GM21381 (cell line): ENCODE results near the gene SYNDIG1.
"Not testable (repeated sequence)": the region's sequence is repeated elsewhere in the genome, so short reads cannot be mapped to it uniquely, and the experiment has no call there.

ENCODE experiments used
- ATAC-seq: cut with Tn5 transposase; IDR thresholded peaks from one replicate; pipeline ENCODE4 v1.9.1; 2021; ENCODE audit warnings: mild to moderate bottlenecking, moderate library complexity; ENCODE audit not compliant: unreplicated experiment

The SYNDIG1 gene

GRCh38 chr20:24605937-24606455 is 136.6 kb downstream of the SYNDIG1 start:
- no peak for ATAC-seq

- ATAC-seq: no peak
Observed at GRCh38 chr20:24607402-24607801, 138.0 kb downstream of the SYNDIG1 start.

GRCh38 chr20:24608926-24609667 is 139.7 kb downstream of the SYNDIG1 start:
- peak; percentile 61 for ATAC-seq

GRCh38 chr20:24609757-24610156 is 140.3 kb downstream of the SYNDIG1 start:
- no peak for ATAC-seq

GRCh38 chr20:24610341-24611115 is 141.1 kb downstream of the SYNDIG1 start:
- ATAC-seq: no peak

- no peak for ATAC-seq
Observed at GRCh38 chr20:24611360-24612140, 142.1 kb downstream of the SYNDIG1 start.

GRCh38 chr20:24612799-24613775 is 143.7 kb downstream of the SYNDIG1 start:
- ATAC-seq: no peak

- ATAC-seq: no peak
Observed at GRCh38 chr20:24614341-24614740, 144.9 kb downstream of the SYNDIG1 start.

GRCh38 chr20:24615353-24615752 is 145.9 kb downstream of the SYNDIG1 start:
- ATAC-seq: no peak

GRCh38 chr20:24616258-24617079 is 147.0 kb downstream of the SYNDIG1 start:
- no peak for ATAC-seq

GRCh38 chr20:24617080-24617432 is 147.6 kb downstream of the SYNDIG1 start:
- no peak for ATAC-seq

GRCh38 chr20:24617757-24618450 is 148.5 kb downstream of the SYNDIG1 start:
- no peak for ATAC-seq

GRCh38 chr20:24618739-24619138 is 149.3 kb downstream of the SYNDIG1 start:
- no peak for ATAC-seq

- peak; percentile 70 for ATAC-seq
Observed at GRCh38 chr20:24619212-24619611, 149.8 kb downstream of the SYNDIG1 start.

- no peak for ATAC-seq
Observed at GRCh38 chr20:24620937-24621519, 151.6 kb downstream of the SYNDIG1 start.

- ATAC-seq: no peak
Observed at GRCh38 chr20:24622856-24623255, 153.4 kb downstream of the SYNDIG1 start.

GRCh38 chr20:24626141-24626540 is 156.7 kb downstream of the SYNDIG1 start:
- ATAC-seq: not testable (repeated sequence)

- ATAC-seq: no peak
Observed at GRCh38 chr20:24627291-24627690, 157.9 kb downstream of the SYNDIG1 start.
